ENCODE results near the gene TIMP3.

DNA sequence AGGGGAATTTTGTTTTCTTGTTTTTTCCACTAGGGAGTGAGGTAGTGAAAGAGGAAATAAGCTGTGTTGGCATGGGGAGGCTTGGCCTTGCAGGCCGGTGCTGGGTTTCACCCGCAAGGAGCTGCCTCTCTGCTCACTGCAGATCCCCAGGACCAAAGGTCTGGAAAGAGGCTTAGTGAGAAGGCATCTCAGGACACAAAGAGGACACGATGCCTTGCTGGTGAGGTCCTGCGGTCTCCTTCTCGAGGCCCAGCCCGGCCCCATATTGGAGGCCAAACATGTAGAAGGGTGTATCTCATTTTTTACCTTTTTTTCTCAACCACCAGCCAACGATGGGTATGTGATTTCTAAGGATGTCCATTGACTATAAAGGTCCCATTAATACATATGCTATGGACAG lies 17.6 kb downstream of the TIMP3 start:
- TF ChIP-seq, protein P1, sequence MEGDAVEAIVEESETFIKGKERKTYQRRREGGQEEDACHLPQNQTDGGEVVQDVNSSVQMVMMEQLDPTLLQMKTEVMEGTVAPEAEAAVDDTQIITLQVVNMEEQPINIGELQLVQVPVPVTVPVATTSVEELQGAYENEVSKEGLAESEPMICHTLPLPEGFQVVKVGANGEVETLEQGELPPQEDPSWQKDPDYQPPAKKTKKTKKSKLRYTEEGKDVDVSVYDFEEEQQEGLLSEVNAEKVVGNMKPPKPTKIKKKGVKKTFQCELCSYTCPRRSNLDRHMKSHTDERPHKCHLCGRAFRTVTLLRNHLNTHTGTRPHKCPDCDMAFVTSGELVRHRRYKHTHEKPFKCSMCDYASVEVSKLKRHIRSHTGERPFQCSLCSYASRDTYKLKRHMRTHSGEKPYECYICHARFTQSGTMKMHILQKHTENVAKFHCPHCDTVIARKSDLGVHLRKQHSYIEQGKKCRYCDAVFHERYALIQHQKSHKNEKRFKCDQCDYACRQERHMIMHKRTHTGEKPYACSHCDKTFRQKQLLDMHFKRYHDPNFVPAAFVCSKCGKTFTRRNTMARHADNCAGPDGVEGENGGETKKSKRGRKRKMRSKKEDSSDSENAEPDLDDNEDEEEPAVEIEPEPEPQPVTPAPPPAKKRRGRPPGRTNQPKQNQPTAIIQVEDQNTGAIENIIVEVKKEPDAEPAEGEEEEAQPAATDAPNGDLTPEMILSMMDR (conservative IDR thresholded peaks at IDR 0.05; ENCODE audit: low read depth, low read length) = no peak
- no peak for TF ChIP-seq RFX5 (IDR thresholded peaks at IDR 0.05; ENCODE audit: low read depth, low read length)
- TF ChIP-seq POLR2A (IDR thresholded peaks at IDR 0.05; ENCODE audit: low read depth, low read length) = no peak
- no peak for TF ChIP-seq NFE2L2 (IDR thresholded peaks at IDR 0.05; ENCODE audit: low read depth, low read length)
- TF ChIP-seq, protein P2, sequence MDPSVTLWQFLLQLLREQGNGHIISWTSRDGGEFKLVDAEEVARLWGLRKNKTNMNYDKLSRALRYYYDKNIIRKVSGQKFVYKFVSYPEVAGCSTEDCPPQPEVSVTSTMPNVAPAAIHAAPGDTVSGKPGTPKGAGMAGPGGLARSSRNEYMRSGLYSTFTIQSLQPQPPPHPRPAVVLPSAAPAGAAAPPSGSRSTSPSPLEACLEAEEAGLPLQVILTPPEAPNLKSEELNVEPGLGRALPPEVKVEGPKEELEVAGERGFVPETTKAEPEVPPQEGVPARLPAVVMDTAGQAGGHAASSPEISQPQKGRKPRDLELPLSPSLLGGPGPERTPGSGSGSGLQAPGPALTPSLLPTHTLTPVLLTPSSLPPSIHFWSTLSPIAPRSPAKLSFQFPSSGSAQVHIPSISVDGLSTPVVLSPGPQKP (IDR thresholded peaks at IDR 0.05; ENCODE audit: borderline replicate concordance, low read depth, low read length) = no peak

All from IMR-90 (cell line).